ENCODE results near the gene ARV1. TPM values are rescaled to one million over a fixed set of nuclear protein-coding genes. Genes with fewer than 3 reads are reported as not detected.

The ARV1 gene
- total and polyA plus RNA-seq, 10 of the 15 experiments (the other 5 are each of a cell fraction or from before 2014, with no cell fraction given), result 23.2 to 55.1 (median 35.6) TPM

GRCh38 chr1:231028682-231029081 lies 49.8 kb downstream of the ARV1 start:
- no peak overlapping the region for H3K27ac ChIP-seq (ENCODE audit: control insufficient read depth, insufficient read depth)
- no peak for ATAC-seq
- H4K20me1 ChIP-seq (ENCODE audit: control insufficient read depth, insufficient read depth), result no peaks in the 10 kb centered on the region
- intact Hi-C loops (cut with micrococcal nuclease; ENCODE audit: unreplicated experiment) (no loop called here), in situ Hi-C loops (cut with MboI) (no loop called here)
- BruUV-seq (replicated peaks), result no TSS peak
- no peak overlapping the region for H3K4me3 ChIP-seq
- H2AFZ ChIP-seq (ENCODE audit: control insufficient read depth, low read depth, low read length), result no peak overlapping the region
- no peaks in the 10 kb centered on the region for H3K79me2 ChIP-seq (ENCODE audit: control insufficient read depth, insufficient read depth, low read length)
- WGBS (ENCODE audit: insufficient coverage, insufficient replicate concordance, low lambda C conversion rate, missing lambda C conversion rate), result 63% methylated on average over 7 of the region's 7 CpGs
- H3K9ac ChIP-seq (ENCODE audit: control insufficient read depth, insufficient read depth, low read length), result no peak overlapping the region
- no peaks in the 10 kb centered on the region for H3K4me1 ChIP-seq (ENCODE audit: control insufficient read depth, insufficient read depth, low read length)
- ChIA-PET CTCF (no interaction called here), POLR2A (no interaction called here), SMC1A (ENCODE audit: uncharacterized antibody, unreplicated experiment) (interaction anchor here (1.5 kb wide), 1 partner anchor 9 kb away, joined by 4 read pairs; no protein-coding TSS in a partner anchor), RAD21 (ENCODE audit: unreplicated experiment) (no interaction called here)
- FAIRE-seq, result no peak
- no peak overlapping the region for H3K4me2 ChIP-seq (ENCODE audit: control insufficient read depth, insufficient read depth)
- H3K36me3 ChIP-seq (ENCODE audit: control insufficient read depth in 2 of 2, insufficient read depth in 2 of 2, low read length in 1 of 2), result no peaks in the 10 kb centered on the region
- no peak for DNase-seq (ENCODE audit: low read depth, low spot score)
- H3K9me3 ChIP-seq (replicated peaks; ENCODE audit: control insufficient read depth, insufficient read depth, low read length), result no peaks in the 10 kb centered on the region
- H3K27me3 ChIP-seq (replicated peaks in 1 of 2; ENCODE audit: control insufficient read depth in 2 of 2, insufficient read depth in 2 of 2, low read length in 1 of 2), result no peaks in the 10 kb centered on the region; a peak in 1 of 4 replicates
- TF ChIP-seq ZBTB33 (IDR thresholded peaks at IDR 0.05), result no peak
- TF ChIP-seq IRF3 (IDR thresholded peaks at IDR 0.05), result no peak
- TF ChIP-seq PML (IDR thresholded peaks at IDR 0.05; ENCODE audit: low read length), result no peak
- no peak for TF ChIP-seq RELB (IDR thresholded peaks at IDR 0.05; ENCODE audit: low read depth)
- no peak for TF ChIP-seq MAX (IDR thresholded peaks at IDR 0.05; ENCODE audit: low read depth, low read length)
- no peak for TF ChIP-seq USF1 (IDR thresholded peaks at IDR 0.05; ENCODE audit: borderline replicate concordance, extremely low read length, insufficient read depth, low read depth, low read length)
- TF ChIP-seq TCF7 (IDR thresholded peaks at IDR 0.05; ENCODE audit: borderline replicate concordance), result no peak
- TF ChIP-seq TARDBP (IDR thresholded peaks at IDR 0.05; ENCODE audit: borderline replicate concordance), result no peak
- TF ChIP-seq EP300 (IDR thresholded peaks at IDR 0.05; ENCODE audit: borderline replicate concordance in 1 of 2, control insufficient read depth in 1 of 2, low read depth in 2 of 2, low read length in 2 of 2), result no peak
- TF ChIP-seq E2F8 (IDR thresholded peaks at IDR 0.05; ENCODE audit: low read depth, partially characterized antibody), result no peak
